HEK293 (cell line): ENCODE data around the gene TRAPPC3L.

Experiments used
- CTCF ChIA-PET: fragments of 350-600 bp; formaldehyde crosslinking; extraction: SDS; loops from one replicate; lab custom pipeline; 2021; ENCODE audit warnings: antibody characterized with exemption; lab: Yijun Ruan, JAX
- POLR2A ChIA-PET: fragments of 300-600 bp; formaldehyde crosslinking; extraction: SDS; loops from one replicate; lab custom pipeline; 2020; ENCODE audit warnings: antibody characterized with exemption, inconsistent platforms; lab: Yijun Ruan, JAX
- H3K27ac ChIP-seq: fragments of 200-500 bp; sonication (Bioruptor generic); 2 replicates; pipeline ENCODE4 v1.5.1; 2014; ENCODE audit warnings: low read depth, low read length, control low read depth, inconsistent platforms; ENCODE audit errors: extremely low read depth
- H3K36me3 ChIP-seq, 2 experiments: fragments of 200-500 bp in 1 of 2; sonication (Bioruptor generic) in 1 of 2; 1 replicate in 1 of 2; 2 replicates in 1 of 2; pipeline ENCODE4 v1.5.1; 2014 to 2017; ENCODE audit warnings: inconsistent platforms in 2 of 2, low read length in 2 of 2; ENCODE audit not compliant: control insufficient read depth in 2 of 2, insufficient read depth in 1 of 2
- H3K4me1 ChIP-seq: fragments of 200-500 bp; sonication (Bioruptor generic); 2 replicates; pipeline ENCODE4 v1.5.1; 2014; ENCODE audit warnings: mild to moderate bottlenecking, low read length, inconsistent platforms; ENCODE audit not compliant: control insufficient read depth, insufficient read depth
- H3K4me3 ChIP-seq: 2 replicates; pipeline ENCODE4 v1.5.1; 2011; ENCODE audit warnings: low read depth, mild to moderate bottlenecking, control low read depth, low read length, moderate library complexity
- H3K9me3 ChIP-seq: fragments of 200-500 bp; sonication (Bioruptor generic); 2 replicates; pipeline ENCODE4 v1.5.1; 2014; ENCODE audit warnings: low read depth, low read length, inconsistent platforms; ENCODE audit not compliant: control insufficient read depth, insufficient read depth
- AEBP2 ChIP-seq: fragments of 450-650 bp; formaldehyde crosslinking; IDR thresholded peaks from 2 replicates; pipeline ENCODE4 v1.5.1; 2016; ENCODE audit warnings: missing biosample characterization, missing genetic modification characterization, borderline replicate concordance
- CTCF ChIP-seq: fragments of 450-650 bp; formaldehyde crosslinking; IDR thresholded peaks from 2 replicates; pipeline ENCODE4 v1.5.1; 2016; ENCODE audit warnings: missing biosample characterization, missing genetic modification characterization
- GLIS1 ChIP-seq: fragments of 450-650 bp; formaldehyde crosslinking; IDR thresholded peaks from 2 replicates; pipeline ENCODE4 v1.5.1; 2016; ENCODE audit warnings: missing biosample characterization, missing genetic modification characterization
- KLF8 ChIP-seq: fragments of 450-650 bp; formaldehyde crosslinking; IDR thresholded peaks from 2 replicates; pipeline ENCODE4 v1.5.1; 2016; ENCODE audit warnings: missing biosample characterization, missing genetic modification characterization
- SCRT1 ChIP-seq: fragments of 450-650 bp; formaldehyde crosslinking; IDR thresholded peaks from 2 replicates; pipeline ENCODE4 v1.5.1; 2016; ENCODE audit warnings: missing biosample characterization, missing genetic modification characterization, borderline replicate concordance
- SP7 ChIP-seq: fragments of 450-650 bp; formaldehyde crosslinking; IDR thresholded peaks from 2 replicates; pipeline ENCODE4 v1.5.1; 2016; ENCODE audit warnings: missing biosample characterization, missing genetic modification characterization
- WT1 ChIP-seq: fragments of 450-650 bp; formaldehyde crosslinking; IDR thresholded peaks from 2 replicates; pipeline ENCODE4 v1.5.1; 2016; ENCODE audit warnings: missing biosample characterization, missing genetic modification characterization
- ZNF138 ChIP-seq: fragments of 450-650 bp; formaldehyde crosslinking; IDR thresholded peaks from 2 replicates; pipeline ENCODE4 v1.5.1; 2016; ENCODE audit warnings: missing biosample characterization, missing genetic modification characterization, borderline replicate concordance
- ZNF398 ChIP-seq: fragments of 450-650 bp; formaldehyde crosslinking; IDR thresholded peaks from 2 replicates; pipeline ENCODE4 v1.5.1; 2017; ENCODE audit warnings: missing biosample characterization, missing genetic modification characterization
- ZNF449 ChIP-seq: fragments of 450-650 bp; formaldehyde crosslinking; IDR thresholded peaks from 2 replicates; pipeline ENCODE4 v1.5.1; 2017; ENCODE audit warnings: missing biosample characterization, mild to moderate bottlenecking, missing genetic modification characterization, moderate library complexity
- ZNF530 ChIP-seq: fragments of 450-650 bp; formaldehyde crosslinking; IDR thresholded peaks from 2 replicates; pipeline ENCODE4 v1.5.1; 2016; ENCODE audit warnings: low read depth, missing biosample characterization, missing genetic modification characterization
- ZNF624 ChIP-seq: fragments of 450-650 bp; formaldehyde crosslinking; IDR thresholded peaks from 2 replicates; pipeline ENCODE4 v1.5.1; 2017; ENCODE audit warnings: missing biosample characterization, missing genetic modification characterization
- ZNF626 ChIP-seq: fragments of 450-650 bp; sonication (Bioruptor Pico); formaldehyde crosslinking; IDR thresholded peaks from 2 replicates; pipeline ENCODE4 v1.5.1; 2018; ENCODE audit warnings: missing biosample characterization, missing genetic modification characterization, inconsistent platforms
- ZNF639 ChIP-seq: fragments of 450-650 bp; formaldehyde crosslinking; IDR thresholded peaks from 2 replicates; pipeline ENCODE4 v1.5.1; 2016; ENCODE audit warnings: missing biosample characterization, missing genetic modification characterization
- ZNF704 ChIP-seq: fragments of 450-650 bp; formaldehyde crosslinking; IDR thresholded peaks from 2 replicates; pipeline ENCODE4 v1.5.1; 2016; ENCODE audit warnings: missing biosample characterization, missing genetic modification characterization
- ZNF76 ChIP-seq: fragments of 450-650 bp; formaldehyde crosslinking; IDR thresholded peaks from 2 replicates; pipeline ENCODE4; 2016; ENCODE audit warnings: low read depth, missing biosample characterization, missing genetic modification characterization, borderline replicate concordance
- ZNF837 ChIP-seq: fragments of 450-650 bp; formaldehyde crosslinking; IDR thresholded peaks from 2 replicates; pipeline ENCODE4 v1.5.1; 2016; ENCODE audit warnings: missing biosample characterization, missing genetic modification characterization

TRAPPC3L gene

GRCh38 chr6:116545651-116546050 lies at the start of gene TRAPPC3L:
Gene TRAPPC3L, minus strand, starts transcription at chr6:116545684. Its CDS starts 170 bp downstream, at chr6:116545514.
- Histone ChIP-seq H3K9me3 (no peaks in the 10 kb centered on the region), H3K4me3 (no peak within 1 kb of the TSS), H3K4me1 (no peaks in the 10 kb centered on the region)
- POLR2A ChIA-PET: interaction anchor here (1.5 kb wide), 1 partner anchor 266 kb away, joined by 3 read pairs; the partner anchor contains the start of gene TSPYL1
- CTCF ChIA-PET: interaction anchor here (0.6 to 4.5 kb wide), 7 partner anchors 9 to 586 kb away, joined by 3 to 24 read pairs (median 4); no protein-coding TSS in a partner anchor
- no peak for TF ChIP-seq SCRT1 (tag by site-specific recombination)
- TF ChIP-seq ZNF530 (tag by site-specific recombination): no peak
- TF ChIP-seq SP7 (tag by site-specific recombination): no peak
- TF ChIP-seq KLF8 (tag by site-specific recombination): no peak
- TF ChIP-seq AEBP2 (tag by site-specific recombination): no peak
- no peak for TF ChIP-seq ZNF626 (tag by site-specific recombination)
- no peak for TF ChIP-seq ZNF138 (tag by site-specific recombination)
- TF ChIP-seq, all 188 proteins: peak for 0
- Histone ChIP-seq H3K27ac (no peak within 1 kb of the TSS), H3K36me3 (no peaks in the 10 kb centered on the region)

GRCh38 chr6:116595247-116595646 lies 49.8 kb upstream of the TRAPPC3L start:
- TF ChIP-seq ZNF639 (tag by site-specific recombination) (no peak), ZNF76 (tag by site-specific recombination) (no peak), CTCF (tag by site-specific recombination) (no peak), ZNF449 (no peak), ZNF837 (tag by site-specific recombination) (no peak), WT1 (tag by site-specific recombination) (no peak), ZNF704 (no peak), ZNF624 (no peak), GLIS1 (tag by site-specific recombination) (no peak), ZNF398 (no peak)
- Histone ChIP-seq H3K36me3 (peaks cover 25 to 67% of the 10 kb centered on the region in 2 experiments), H3K27ac (no peak overlapping the region), H3K4me3 (no peak overlapping the region), H3K4me1 (no peaks in the 10 kb centered on the region), H3K9me3 (no peaks in the 10 kb centered on the region)
- ChIA-PET POLR2A (no interaction called here), CTCF (interaction anchor here (0.9 kb wide), 1 partner anchor 327 kb away, joined by 3 read pairs; no protein-coding TSS in a partner anchor)
